ENCODE data around the gene AKT1S1. TPM values are rescaled to one million over a fixed set of nuclear protein-coding genes. Genes with fewer than 3 reads are reported as not detected.
"Not testable (repeated sequence)": the region's sequence is repeated elsewhere in the genome, so short reads cannot be mapped to it uniquely, and the experiment has no call there.

AKT1S1 gene
- 10 to 100 TPM; 21.0 to 22.7 TPM for total RNA-seq

GRCh38 chr19:49877020-49877878 is at the start of gene AKT1S1, which contains the start of gene TBC1D17:
Gene AKT1S1 (minus strand): TSS chr19:49877355. CDS start chr19:49873295, 4,060 bp downstream.
Gene TBC1D17 (plus strand): TSS chr19:49877702. CDS start chr19:49877724, 22 bp downstream.
- no peaks in the 10 kb centered on the region for H3K9me3 Mint-ChIP-seq
- H3K4me1 Mint-ChIP-seq = peaks cover 22% of the 10 kb centered on the region
- DNase-seq = peak; percentile 98
- no peaks in the 10 kb centered on the region for H3K27me3 Mint-ChIP-seq
- no peak within 1 kb of the TSS for H3K4me3 Mint-ChIP-seq
- no peak within 1 kb of the TSS for H3K27ac Mint-ChIP-seq
- peaks cover 18% of the 10 kb centered on the region for H3K36me3 Mint-ChIP-seq

GRCh38 chr19:49926515-49926914 is 49.4 kb upstream of the AKT1S1 start:
- Mint-ChIP-seq H3K27ac (no peak overlapping the region), H3K4me1 (peaks cover 43% of the 10 kb centered on the region), H3K4me3 (peak overlapping the region; percentile 52)

GRCh38 chr19:49925486-49925885 is 48.3 kb upstream of the AKT1S1 start:
- H3K9me3 Mint-ChIP-seq = peaks cover 5% of the 10 kb centered on the region
- H3K4me1 Mint-ChIP-seq = peaks cover 47% of the 10 kb centered on the region
- no peak overlapping the region for H3K27ac Mint-ChIP-seq
- H3K36me3 Mint-ChIP-seq = peaks cover 52% of the 10 kb centered on the region
- no peak for DNase-seq
- no peak overlapping the region for H3K4me3 Mint-ChIP-seq
- H3K27me3 Mint-ChIP-seq = peaks cover 10% of the 10 kb centered on the region

More at GRCh38 chr19:49926515-49926914, 49.4 kb upstream of the AKT1S1 start:
- DNase-seq = no peak
- H3K9me3 Mint-ChIP-seq = peaks cover 5% of the 10 kb centered on the region
- H3K27me3 Mint-ChIP-seq = peaks cover 10% of the 10 kb centered on the region
- peaks cover 52% of the 10 kb centered on the region for H3K36me3 Mint-ChIP-seq

GRCh38 chr19:49924881-49925210 is 47.7 kb upstream of the AKT1S1 start:
- H3K4me3 Mint-ChIP-seq, H3K27me3 Mint-ChIP-seq: not testable (repeated sequence)
- peak overlapping the region; percentile 38 for H3K27ac Mint-ChIP-seq

GRCh38 chr19:49924004-49924880 is 47.1 kb upstream of the AKT1S1 start:
- peaks cover 5% of the 10 kb centered on the region for H3K27me3 Mint-ChIP-seq
- no peak for DNase-seq
- H3K9me3 Mint-ChIP-seq = no peaks in the 10 kb centered on the region
- peaks cover 37% of the 10 kb centered on the region for H3K4me1 Mint-ChIP-seq
- no peak overlapping the region for H3K4me3 Mint-ChIP-seq
- peak overlapping the region; percentile 38 for H3K27ac Mint-ChIP-seq
- H3K36me3 Mint-ChIP-seq = peaks cover 48% of the 10 kb centered on the region

More at GRCh38 chr19:49924881-49925210, 47.7 kb upstream of the AKT1S1 start:
- not testable (repeated sequence) for H3K9me3 Mint-ChIP-seq, DNase-seq
- peaks cover 51% of the 10 kb centered on the region for H3K36me3 Mint-ChIP-seq
- H3K4me1 Mint-ChIP-seq = peaks cover 43% of the 10 kb centered on the region

GRCh38 chr19:49923055-49924003 is 46.2 kb upstream of the AKT1S1 start:
- Mint-ChIP-seq H3K9me3 (no peaks in the 10 kb centered on the region), H3K27me3 (no peaks in the 10 kb centered on the region), H3K36me3 (peaks cover 44% of the 10 kb centered on the region), H3K27ac (no peak overlapping the region), H3K4me3 (no peak overlapping the region), H3K4me1 (peaks cover 35% of the 10 kb centered on the region)
- no peak for DNase-seq

GRCh38 chr19:49921871-49922795 is 45.0 kb upstream of the AKT1S1 start:
- Mint-ChIP-seq H3K4me1 (peaks cover 30% of the 10 kb centered on the region), H3K36me3 (peaks cover 42% of the 10 kb centered on the region), H3K27ac (peak overlapping the region; percentile 72), H3K9me3 (no peaks in the 10 kb centered on the region), H3K4me3 (no peak overlapping the region), H3K27me3 (no peaks in the 10 kb centered on the region)
- no peak for DNase-seq

GRCh38 chr19:49920624-49921363 is 43.6 kb upstream of the AKT1S1 start:
- Mint-ChIP-seq H3K4me1 (peaks cover 27% of the 10 kb centered on the region), H3K27me3 (no peaks in the 10 kb centered on the region), H3K4me3 (no peak overlapping the region), H3K36me3 (peaks cover 41% of the 10 kb centered on the region), H3K27ac (peak overlapping the region; percentile 46), H3K9me3 (no peaks in the 10 kb centered on the region)
- no peak for DNase-seq

- Mint-ChIP-seq H3K4me3 (no peak overlapping the region), H3K36me3 (peaks cover 50% of the 10 kb centered on the region), H3K9me3 (no peaks in the 10 kb centered on the region), H3K27ac (no peak overlapping the region), H3K27me3 (no peaks in the 10 kb centered on the region), H3K4me1 (peaks cover 32% of the 10 kb centered on the region)
- no peak for DNase-seq
Observed at GRCh38 chr19:49918089-49918488, 40.9 kb upstream of the AKT1S1 start.

GRCh38 chr19:49916839-49917733 is 39.9 kb upstream of the AKT1S1 start:
- Mint-ChIP-seq H3K27me3 (no peaks in the 10 kb centered on the region), H3K9me3 (no peaks in the 10 kb centered on the region), H3K27ac (peak overlapping the region; percentile 16), H3K36me3 (peaks cover 57% of the 10 kb centered on the region), H3K4me1 (peaks cover 38% of the 10 kb centered on the region), H3K4me3 (no peak overlapping the region)
- no peak for DNase-seq

GRCh38 chr19:49915271-49915670 is 38.1 kb upstream of the AKT1S1 start:
- H3K36me3 Mint-ChIP-seq = peaks cover 57% of the 10 kb centered on the region
- peak overlapping the region; percentile 3 for H3K27ac Mint-ChIP-seq
- DNase-seq = no peak
- H3K4me1 Mint-ChIP-seq = peaks cover 41% of the 10 kb centered on the region
- H3K4me3 Mint-ChIP-seq = no peak overlapping the region
- H3K27me3 Mint-ChIP-seq = no peaks in the 10 kb centered on the region
- no peaks in the 10 kb centered on the region for H3K9me3 Mint-ChIP-seq

- H3K4me3 Mint-ChIP-seq = no peak overlapping the region
- no peaks in the 10 kb centered on the region for H3K27me3 Mint-ChIP-seq
- H3K4me1 Mint-ChIP-seq = peaks cover 40% of the 10 kb centered on the region
Observed at GRCh38 chr19:49913720-49914119, 36.6 kb upstream of the AKT1S1 start.

More at GRCh38 chr19:49913720-49914119, 36.6 kb upstream of the AKT1S1 start:
- no peak for DNase-seq
- H3K9me3 Mint-ChIP-seq = no peaks in the 10 kb centered on the region
- H3K36me3 Mint-ChIP-seq = peaks cover 60% of the 10 kb centered on the region
- peak overlapping the region; percentile 47 for H3K27ac Mint-ChIP-seq
